Vagina (tissue), 2 donors: Measurements from ENCODE around the gene TNFSF10. TPM values are rescaled to one million over a fixed set of nuclear protein-coding genes. Genes with fewer than 3 reads are reported as not detected.

Source experiments
- DNase-seq, 2 donors: peaks; one replicate each; pipeline ENCODE4 v3.0.0-alpha.2; 2017; ENCODE audit errors: extremely low spot score in 2 of 2
- H3K27ac ChIP-seq: fragments of 200-600 bp; sonication (generic); one replicate; pipeline ENCODE4 v1.5.1; 2019
- H3K27me3 ChIP-seq: fragments of 200-600 bp; sonication (generic); one replicate; pipeline ENCODE4 v1.5.1; 2019
- H3K36me3 ChIP-seq, 2 donors: fragments of 200-600 bp; sonication (generic); one replicate each; pipeline ENCODE4 v1.5.1; 2017 to 2019
- H3K4me1 ChIP-seq: fragments of 200-600 bp; sonication (generic); one replicate; pipeline ENCODE4 v1.5.1; 2019
- H3K4me3 ChIP-seq, 2 donors: fragments of 200-600 bp; sonication (generic); 1 replicate in 1 of 2; 2 replicates in 1 of 2; pipeline ENCODE4 v1.5.1; 2016 to 2019
- H3K9me3 ChIP-seq: fragments of 200-600 bp; sonication (generic); one replicate; pipeline ENCODE4 v1.5.1; 2019
- POLR2A ChIP-seq, 2 donors: fragments of 450-650 bp; IDR thresholded peaks; one replicate each; pipeline ENCODE4 v1.6.1; 2017; ENCODE audit warnings: antibody characterized with exemption in 2 of 2, mild to moderate bottlenecking in 2 of 2, moderate library complexity in 2 of 2
- POLR2AphosphoS5 ChIP-seq, 2 donors: sonication (generic); formaldehyde crosslinking; IDR thresholded peaks; one replicate each; pipeline ENCODE4 v1.9.0; 2017; ENCODE audit warnings: antibody characterized with exemption in 2 of 2, mild to moderate bottlenecking in 2 of 2, low read depth in 1 of 2; ENCODE audit not compliant: insufficient read depth in 1 of 2
- intact Hi-C: fragments of 100-400 bp; cut with DNase I; formaldehyde crosslinking; loops from one replicate; pipeline ENCODE4 v1.15.1; 2023
- total RNA-seq: library from RNA; depleted of rRNA; stranded (reverse); fragments of >200 nt; gene quantifications from one replicate; pipeline ENCODE4 v1.2.3, GENCODE V29; 2016
- TF ChIP-seq, protein P1 (sequence below), 3 experiments: fragments of 450-650 bp in 2 of 3; fragments of 200-600 bp in 1 of 3; sonication (generic) in 1 of 3; IDR thresholded peaks; one replicate each; pipeline ENCODE4 v1.5.1; 2017 to 2019; ENCODE audit warnings: antibody characterized with exemption in 3 of 3, mild to moderate bottlenecking in 2 of 3, moderate library complexity in 2 of 3

Gene TNFSF10
- total RNA-seq, 1 donor from 2014 or later: 92.8 TPM

DNA sequence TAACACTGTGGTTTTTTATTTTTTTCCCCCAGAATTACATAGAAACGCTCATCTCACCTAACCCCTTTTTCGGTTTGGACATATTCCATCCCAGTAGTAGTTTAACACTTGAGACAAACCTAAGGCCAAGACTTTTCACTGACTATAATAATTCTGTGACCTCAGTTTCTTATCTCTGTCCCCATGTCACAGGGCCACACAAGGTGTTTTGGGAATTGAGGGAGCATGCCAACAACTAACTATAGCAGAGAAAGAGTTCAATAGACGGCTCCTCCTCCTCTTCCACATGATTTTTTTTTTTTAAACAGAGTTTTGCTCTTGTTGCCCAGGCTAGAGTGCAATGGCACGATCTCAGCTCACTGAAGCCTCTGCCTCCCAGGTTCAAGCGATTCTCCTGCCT, 47.5 kb downstream of the TNFSF10 start:
- TF ChIP-seq POLR2AphosphoS5 (IDR thresholded peaks at IDR 0.05; ENCODE audit: insufficient read depth in 1 of 2, low read depth in 1 of 2) (no peak), POLR2A (IDR thresholded peaks at IDR 0.05) (no peak)
- TF ChIP-seq, protein P1, sequence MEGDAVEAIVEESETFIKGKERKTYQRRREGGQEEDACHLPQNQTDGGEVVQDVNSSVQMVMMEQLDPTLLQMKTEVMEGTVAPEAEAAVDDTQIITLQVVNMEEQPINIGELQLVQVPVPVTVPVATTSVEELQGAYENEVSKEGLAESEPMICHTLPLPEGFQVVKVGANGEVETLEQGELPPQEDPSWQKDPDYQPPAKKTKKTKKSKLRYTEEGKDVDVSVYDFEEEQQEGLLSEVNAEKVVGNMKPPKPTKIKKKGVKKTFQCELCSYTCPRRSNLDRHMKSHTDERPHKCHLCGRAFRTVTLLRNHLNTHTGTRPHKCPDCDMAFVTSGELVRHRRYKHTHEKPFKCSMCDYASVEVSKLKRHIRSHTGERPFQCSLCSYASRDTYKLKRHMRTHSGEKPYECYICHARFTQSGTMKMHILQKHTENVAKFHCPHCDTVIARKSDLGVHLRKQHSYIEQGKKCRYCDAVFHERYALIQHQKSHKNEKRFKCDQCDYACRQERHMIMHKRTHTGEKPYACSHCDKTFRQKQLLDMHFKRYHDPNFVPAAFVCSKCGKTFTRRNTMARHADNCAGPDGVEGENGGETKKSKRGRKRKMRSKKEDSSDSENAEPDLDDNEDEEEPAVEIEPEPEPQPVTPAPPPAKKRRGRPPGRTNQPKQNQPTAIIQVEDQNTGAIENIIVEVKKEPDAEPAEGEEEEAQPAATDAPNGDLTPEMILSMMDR (IDR thresholded peaks at IDR 0.05): no peak
- Histone ChIP-seq H3K27ac (no peak overlapping the region), H3K9me3 (no peaks in the 10 kb centered on the region), H3K4me1 (no peaks in the 10 kb centered on the region), H3K36me3 (no peaks in the 10 kb centered on the region), H3K4me3 (no peak overlapping the region), H3K27me3 (no peaks in the 10 kb centered on the region)
- intact Hi-C loops: no loop called here
- DNase-seq: no peak

DNA sequence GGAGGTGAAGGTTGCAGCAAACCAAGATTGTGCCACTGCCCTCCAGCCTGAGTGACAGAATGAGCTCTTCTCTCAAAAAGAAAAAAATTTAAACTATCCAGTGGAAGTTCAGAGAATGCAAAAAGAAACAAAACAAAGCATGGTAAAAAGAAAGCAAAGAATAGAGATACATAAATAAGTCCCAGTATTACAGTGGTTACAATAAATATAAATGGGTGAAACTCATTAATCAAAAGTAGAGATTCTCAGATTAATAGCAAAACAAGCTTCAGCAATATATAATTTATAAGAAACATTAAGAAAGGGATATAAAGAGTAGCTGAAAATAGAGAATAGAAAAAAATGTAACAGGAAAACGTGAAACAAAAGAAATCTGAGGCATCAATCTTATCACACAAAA, 51.3 kb downstream of the TNFSF10 start:
- intact Hi-C loops: no loop called here
- no peaks in the 10 kb centered on the region for H3K4me1 ChIP-seq
- no peak overlapping the region for H3K27ac ChIP-seq
- H3K4me3 ChIP-seq: no peak overlapping the region
- no peaks in the 10 kb centered on the region for H3K36me3 ChIP-seq
- H3K9me3 ChIP-seq: no peaks in the 10 kb centered on the region
- TF ChIP-seq POLR2AphosphoS5 (IDR thresholded peaks at IDR 0.05; ENCODE audit: insufficient read depth in 1 of 2, low read depth in 1 of 2) (no peak), POLR2A (IDR thresholded peaks at IDR 0.05) (no peak)
- TF ChIP-seq, protein P1 (IDR thresholded peaks at IDR 0.05): no peak
- no peaks in the 10 kb centered on the region for H3K27me3 ChIP-seq
- no peak for DNase-seq

DNA sequence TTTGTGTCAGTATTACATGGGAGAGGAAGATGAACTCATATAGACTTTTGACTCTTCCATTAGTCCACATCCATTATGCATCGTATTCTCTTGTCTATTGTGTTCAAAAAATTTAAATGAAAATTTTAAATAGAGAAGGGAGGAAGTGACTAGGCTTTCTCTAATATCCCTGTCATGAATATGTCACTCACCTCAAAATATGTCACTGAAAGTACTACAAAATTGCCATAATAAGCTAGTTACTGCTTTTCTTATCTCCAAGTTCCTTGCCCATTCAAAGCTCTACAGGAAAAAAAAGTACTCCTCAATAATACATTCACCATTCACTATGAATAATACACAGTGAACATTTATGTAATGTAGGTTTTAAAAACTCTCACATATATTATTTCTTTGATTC, 52.6 kb downstream of the TNFSF10 start:
- DNase-seq: no peak
- TF ChIP-seq POLR2AphosphoS5 (IDR thresholded peaks at IDR 0.05; ENCODE audit: insufficient read depth in 1 of 2, low read depth in 1 of 2) (no peak), POLR2A (IDR thresholded peaks at IDR 0.05) (no peak)
- TF ChIP-seq, protein P1 (IDR thresholded peaks at IDR 0.05): no peak
- Histone ChIP-seq H3K9me3 (no peaks in the 10 kb centered on the region), H3K4me3 (no peak overlapping the region), H3K27ac (no peak overlapping the region), H3K4me1 (no peaks in the 10 kb centered on the region), H3K36me3 (no peaks in the 10 kb centered on the region), H3K27me3 (no peaks in the 10 kb centered on the region)
- intact Hi-C loops: no loop called here

DNA sequence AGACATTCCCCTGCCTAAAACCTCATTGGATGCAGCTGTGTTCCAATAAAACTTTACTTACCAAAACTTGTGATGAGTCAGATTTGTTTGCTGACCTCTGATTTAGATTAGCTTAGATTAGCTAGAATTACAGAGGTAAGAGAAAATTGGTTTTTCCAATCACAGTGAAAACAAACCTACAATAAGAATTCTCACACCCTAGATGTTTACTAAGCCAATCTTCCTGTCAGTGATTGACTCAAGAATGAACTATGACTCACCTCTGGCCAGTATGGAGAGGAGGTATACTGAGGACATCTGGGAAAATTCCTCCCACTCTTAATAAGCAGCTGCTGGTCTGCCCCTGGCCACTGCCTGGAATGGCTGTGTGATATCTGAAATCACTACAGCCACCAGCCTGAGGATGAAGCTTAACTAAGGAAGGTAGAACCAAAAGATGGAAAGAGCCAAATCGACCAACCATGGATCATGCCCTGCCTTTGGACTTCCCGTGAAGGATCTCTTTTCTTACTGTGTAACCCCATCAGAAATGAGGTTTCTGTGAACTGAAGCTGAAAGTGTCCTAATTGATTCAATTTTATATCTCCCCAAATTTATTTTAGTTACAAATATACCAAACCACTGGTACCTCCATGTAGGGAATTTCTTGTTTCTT, 55.9 kb downstream of the TNFSF10 start:
- H3K27me3 ChIP-seq: no peaks in the 10 kb centered on the region
- intact Hi-C loops: no loop called here
- no peaks in the 10 kb centered on the region for H3K4me1 ChIP-seq
- TF ChIP-seq POLR2AphosphoS5 (IDR thresholded peaks at IDR 0.05; ENCODE audit: insufficient read depth in 1 of 2, low read depth in 1 of 2) (no peak), POLR2A (IDR thresholded peaks at IDR 0.05) (no peak)
- TF ChIP-seq, protein P1 (IDR thresholded peaks at IDR 0.05): no peak
- H3K27ac ChIP-seq: no peak overlapping the region
- H3K9me3 ChIP-seq: no peaks in the 10 kb centered on the region
- no peaks in the 10 kb centered on the region for H3K36me3 ChIP-seq
- no peak overlapping the region for H3K4me3 ChIP-seq
- DNase-seq: no peak

DNA sequence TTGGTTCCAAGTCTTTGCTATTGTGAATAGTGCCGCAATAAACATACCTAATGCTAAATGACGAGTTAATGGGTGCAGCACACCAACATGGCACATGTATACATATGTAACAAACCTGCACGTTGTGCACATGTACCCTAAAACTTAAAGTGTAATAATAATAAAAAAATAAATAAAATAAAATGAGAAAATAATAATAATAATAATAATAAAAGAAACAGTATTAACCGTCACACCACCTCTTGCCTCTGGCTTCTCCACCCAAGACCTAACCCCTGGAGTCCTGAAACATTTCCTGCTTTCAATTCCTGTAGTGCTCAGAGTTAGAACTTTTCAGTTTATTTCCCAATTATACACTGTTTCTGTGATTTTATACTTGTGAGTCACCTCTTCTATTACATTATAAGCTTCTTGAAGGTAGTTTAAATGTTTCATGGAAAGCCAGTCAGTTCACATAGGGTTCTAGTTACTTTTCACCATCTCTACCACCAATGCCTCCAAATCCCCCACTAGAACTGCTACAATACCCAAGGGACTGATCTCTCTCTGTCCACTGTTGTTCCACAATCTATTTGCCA, 56.6 kb downstream of the TNFSF10 start:
- Histone ChIP-seq H3K27me3 (no peaks in the 10 kb centered on the region), H3K9me3 (no peaks in the 10 kb centered on the region), H3K4me3 (no peak overlapping the region), H3K4me1 (no peaks in the 10 kb centered on the region), H3K27ac (no peak overlapping the region), H3K36me3 (no peaks in the 10 kb centered on the region)
- intact Hi-C loops: no loop called here
- TF ChIP-seq, protein P1 (IDR thresholded peaks at IDR 0.05): no peak
- TF ChIP-seq POLR2A (IDR thresholded peaks at IDR 0.05) (no peak), POLR2AphosphoS5 (IDR thresholded peaks at IDR 0.05; ENCODE audit: insufficient read depth in 1 of 2, low read depth in 1 of 2) (no peak)
- DNase-seq: no peak
